NOMO-1 treated with dmso at 0.1 percent for 144 hours (cell line): Measurements from ENCODE around the gene ATP1B1.
"Not testable (repeated sequence)": the region's sequence is repeated elsewhere in the genome, so short reads cannot be mapped to it uniquely, and the experiment has no call there.

Source experiments
- DNase-seq: peaks from one replicate; lab custom pipeline; 2025; ENCODE audit not compliant: unreplicated experiment; lab: John Stamatoyannopoulos, UW

ATP1B1 gene

DNA sequence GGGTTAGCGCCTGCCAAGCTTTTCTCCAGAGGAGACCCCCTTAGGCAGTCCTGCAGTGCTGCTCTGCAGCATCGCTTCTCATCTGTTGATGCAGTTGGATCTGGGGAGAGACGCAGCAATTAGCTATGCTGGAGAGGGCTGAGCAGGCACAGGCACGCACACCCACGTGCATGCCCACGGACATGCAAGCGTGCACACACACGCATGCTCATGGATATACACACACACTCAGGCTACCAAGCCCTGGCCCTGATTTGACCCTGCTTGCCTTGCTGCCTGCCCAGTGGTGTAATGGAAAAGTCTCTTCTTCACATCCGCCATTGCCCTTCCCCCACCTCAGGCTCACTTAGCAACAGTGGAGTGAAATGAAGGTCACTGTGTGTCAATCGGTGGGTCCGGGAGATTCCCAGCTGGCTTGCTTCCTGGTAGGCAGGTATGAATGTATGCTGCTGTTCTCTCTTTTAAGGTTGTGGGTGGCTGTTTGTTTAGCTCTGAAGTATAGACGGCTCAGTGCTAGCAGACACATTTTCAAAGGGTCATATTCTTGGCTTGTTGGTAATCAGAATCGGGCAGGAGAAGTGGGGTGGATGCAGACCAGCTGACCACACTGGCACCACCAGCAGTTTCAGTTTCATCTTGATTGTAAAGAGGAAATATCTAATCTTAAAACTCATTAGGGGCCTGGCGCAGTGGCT, 9.5 kb downstream of the ATP1B1 start:
- DNase-seq, result peak; percentile 21

DNA sequence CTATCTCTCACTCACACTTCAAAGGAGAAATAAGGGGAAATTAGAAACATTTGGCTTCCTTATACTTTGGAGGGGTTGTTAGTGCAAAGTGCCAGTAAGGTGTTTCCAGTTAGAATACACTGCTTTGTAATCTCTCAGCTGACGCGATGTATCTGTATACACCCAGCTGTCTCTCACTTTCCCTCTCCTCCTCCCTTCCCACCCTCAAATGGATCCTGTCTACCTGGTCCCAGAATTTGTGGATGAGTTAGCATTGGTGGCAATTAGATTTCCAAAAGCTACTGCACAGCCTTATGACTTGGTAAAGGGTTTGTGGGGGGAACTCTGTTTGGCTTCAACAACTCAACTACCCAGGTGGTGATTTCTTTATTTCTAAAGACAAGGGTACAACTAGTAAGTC, 10.5 kb downstream of the ATP1B1 start:
- no peak for DNase-seq

DNA sequence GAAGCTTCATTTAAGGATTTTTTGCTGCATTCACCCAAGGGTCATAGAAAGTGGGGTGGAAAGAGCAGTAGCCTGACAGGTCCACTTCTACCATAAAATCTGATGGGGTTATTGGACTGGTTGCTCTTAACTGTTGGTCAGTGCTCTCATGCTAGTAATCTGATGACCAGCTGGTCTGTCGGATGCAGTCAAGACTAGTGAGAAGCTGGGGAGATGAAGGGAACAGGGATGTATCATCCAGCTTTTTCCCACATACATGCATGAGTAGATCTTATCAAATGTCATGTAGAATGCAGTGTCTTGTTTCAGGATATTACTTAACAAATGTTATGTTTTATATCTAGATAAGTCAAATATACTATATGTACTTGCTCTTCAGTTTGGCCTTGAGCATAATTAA, 11.1 kb downstream of the ATP1B1 start:
- DNase-seq, result no peak

DNA sequence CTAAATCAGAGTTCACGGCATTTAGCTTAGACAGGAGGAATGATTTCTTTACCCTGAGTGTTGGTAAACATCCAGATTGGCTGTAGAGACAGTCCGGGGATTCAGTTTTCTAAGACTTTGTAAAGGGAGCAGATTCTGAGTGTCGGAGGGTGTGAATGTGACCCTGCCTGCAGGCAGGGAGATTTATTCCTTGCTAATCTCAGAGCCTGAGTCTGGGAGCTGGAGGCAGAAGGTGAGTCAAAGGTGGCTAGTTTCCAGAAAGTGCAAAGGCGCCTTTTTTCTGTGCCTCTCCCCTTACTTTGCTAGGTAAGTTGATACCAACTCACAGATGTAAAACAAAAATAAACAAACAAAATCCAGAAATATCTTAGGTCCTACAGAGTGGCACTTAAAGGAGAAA, 11.7 kb downstream of the ATP1B1 start:
- no peak for DNase-seq

DNA sequence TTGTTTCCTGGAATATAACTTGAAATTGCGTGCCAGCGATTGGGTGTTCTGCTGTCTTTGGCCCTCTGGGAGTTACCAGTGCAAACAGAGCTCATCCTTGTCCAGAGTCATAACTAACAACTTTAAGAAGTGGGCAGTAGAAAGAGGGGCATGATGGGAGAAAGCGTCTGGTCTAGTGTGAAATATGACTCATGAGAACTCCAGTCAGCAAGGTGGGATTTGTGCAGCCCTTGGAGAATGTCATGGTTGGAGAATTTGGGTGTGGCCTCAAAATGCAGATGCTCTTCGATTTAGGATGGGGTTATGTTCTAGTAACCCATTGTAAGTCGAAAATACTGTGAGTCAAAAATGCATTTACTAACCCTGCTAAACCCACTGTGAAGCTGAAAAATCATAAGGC, 12.9 kb downstream of the ATP1B1 start:
- DNase-seq, result no peak

DNA sequence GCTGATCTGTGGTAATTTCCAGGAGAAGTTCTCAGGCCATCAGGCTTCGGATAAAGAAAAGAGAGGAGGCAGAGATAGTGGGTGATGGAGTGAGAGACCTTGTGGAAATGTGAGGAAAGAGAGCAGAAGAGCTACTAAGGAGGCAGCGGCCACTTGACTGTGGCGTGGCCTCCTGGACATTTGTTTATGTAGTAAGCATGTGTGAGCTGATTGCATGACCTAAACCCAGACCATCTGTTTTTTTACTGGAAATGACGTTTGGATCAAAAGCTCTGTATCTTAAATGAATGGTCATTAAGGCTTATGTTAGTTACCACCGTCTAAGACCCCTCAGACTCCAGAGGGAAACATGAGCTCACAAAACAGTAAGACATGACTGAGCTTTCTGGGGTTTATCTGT, 13.6 kb downstream of the ATP1B1 start:
- DNase-seq, result no peak

DNA sequence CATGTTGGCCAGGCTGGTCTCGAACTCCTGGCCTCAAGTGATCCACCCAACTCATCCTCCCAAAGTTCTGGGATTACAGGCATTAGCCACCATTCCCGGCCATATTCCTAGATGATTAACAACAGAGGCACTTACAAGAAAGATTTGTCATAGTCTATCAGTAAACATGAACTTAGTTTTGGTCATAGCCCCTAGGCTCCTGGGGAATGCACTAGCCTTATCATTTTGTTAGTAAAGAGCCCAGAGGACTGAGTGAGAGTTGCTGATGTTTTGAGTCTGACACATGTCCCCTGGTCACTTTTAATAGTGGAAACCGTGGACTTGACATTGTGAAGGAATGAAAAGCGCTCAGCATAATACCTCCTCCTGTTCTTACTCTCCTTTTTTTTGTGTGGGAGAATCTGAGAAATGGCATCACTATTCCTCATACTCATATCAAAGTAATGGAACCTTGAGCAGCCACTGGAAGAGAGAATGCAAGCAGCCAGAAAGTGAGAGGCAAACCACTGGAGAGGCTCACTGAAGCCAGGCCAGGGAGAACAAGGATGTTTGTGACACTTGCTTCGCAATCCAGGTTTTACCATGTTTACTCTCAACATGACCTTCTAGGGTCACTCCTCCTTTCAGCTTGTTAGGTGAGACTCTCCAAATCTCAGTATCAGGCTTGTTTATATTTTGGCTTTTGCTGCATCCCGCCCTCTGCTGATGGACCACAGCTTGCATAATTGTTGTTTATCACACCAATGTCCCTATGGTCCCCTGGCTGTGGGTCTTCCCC, 14.8 kb downstream of the ATP1B1 start:
- DNase-seq, result no peak

DNA sequence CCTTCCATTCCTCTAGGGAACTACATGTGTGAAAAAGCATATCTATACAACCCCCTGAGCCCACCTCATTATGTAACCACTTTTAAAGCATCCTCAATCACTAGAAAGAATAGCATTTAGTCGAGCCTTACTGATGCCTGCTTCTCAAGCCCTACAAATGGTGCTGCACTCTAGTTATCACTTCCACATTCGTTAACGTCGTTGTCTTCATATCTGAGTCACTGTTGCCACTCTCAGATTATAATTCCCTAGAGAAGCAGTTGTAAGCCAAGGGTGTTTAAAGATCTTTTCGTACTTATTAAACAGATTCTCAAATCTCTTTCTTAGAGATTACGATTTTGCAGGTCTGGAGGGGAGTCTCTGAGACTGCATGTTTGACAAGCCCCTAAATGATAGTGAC, 16.5 kb downstream of the ATP1B1 start:
- DNase-seq, result no peak

DNA sequence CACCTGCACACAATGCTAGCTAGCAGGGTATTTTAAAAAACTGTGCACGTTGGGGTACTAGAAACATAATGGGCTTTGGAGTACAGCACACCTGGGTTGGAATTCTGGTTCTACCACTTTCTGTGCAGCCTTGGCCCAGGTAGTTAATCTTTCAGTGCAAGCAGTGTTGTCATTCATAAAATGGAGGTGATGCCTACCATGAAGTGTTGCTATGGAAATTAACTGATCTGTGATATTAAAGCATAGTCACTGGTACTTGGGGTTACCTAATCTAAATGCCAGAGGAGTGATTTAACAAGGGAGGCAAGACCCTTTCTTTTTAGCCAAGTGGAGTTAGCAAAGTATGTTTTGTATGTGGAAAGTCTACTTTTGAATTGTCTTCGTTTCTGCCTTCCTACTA, 18.0 kb downstream of the ATP1B1 start:
- no peak for DNase-seq

DNA sequence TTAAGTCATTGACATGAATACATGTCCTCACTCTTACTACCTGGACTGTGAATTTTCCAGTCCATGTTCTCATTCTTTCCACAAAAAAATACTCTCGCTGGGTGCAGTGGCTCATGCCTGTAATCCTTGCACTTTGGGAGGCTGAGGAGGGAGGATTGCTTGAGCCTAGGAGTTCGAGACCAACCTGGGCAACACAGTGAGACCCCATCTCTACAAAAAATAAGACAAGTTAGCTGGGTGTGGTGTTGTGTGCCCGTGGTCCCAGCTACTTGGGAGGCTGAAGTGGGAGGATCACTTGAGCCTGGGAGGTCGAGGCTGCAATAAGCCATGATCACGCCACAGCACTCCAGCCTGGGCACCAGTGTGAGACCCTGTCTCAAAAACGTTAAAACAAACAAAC, 19.1 kb downstream of the ATP1B1 start:
- not testable (repeated sequence) for DNase-seq

DNA sequence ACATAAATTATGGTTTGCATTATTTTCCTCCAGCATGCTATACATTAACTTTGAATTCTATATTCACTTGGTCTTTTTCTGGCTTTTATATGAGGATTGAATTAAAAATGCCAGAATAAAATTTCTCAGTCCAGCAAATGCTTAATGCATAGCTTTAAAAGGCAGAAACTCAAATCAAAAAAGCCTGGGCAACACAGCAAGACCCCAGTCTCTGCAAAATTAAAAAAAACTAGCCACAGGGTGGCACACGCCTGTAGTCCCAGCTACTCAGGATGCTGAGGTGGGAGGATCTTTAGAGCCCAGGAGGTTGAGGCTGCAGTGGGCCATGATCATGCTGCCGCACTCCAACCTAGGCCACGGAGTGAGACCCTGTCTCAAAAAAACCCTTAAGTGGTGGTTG, 19.8 kb downstream of the ATP1B1 start:
- DNase-seq, result no peak

DNA sequence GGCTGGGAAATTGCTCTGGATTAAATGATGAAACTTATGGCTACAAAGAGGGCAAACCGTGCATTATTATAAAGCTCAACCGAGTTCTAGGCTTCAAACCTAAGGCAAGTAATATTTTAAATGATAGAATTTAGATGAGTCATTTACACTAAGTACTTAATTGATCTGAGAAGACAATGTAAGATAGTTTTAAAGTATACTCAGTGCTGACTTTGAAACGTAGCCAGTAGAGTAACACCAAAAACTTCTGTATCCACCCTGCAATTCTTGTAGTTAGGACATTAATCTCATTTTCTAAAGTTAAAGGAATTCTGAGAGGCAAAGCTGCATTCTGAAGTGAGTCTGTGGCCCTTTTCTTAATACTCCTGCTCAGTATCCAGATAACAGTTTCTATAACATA, 20.8 kb downstream of the ATP1B1 start:
- DNase-seq, result no peak

DNA sequence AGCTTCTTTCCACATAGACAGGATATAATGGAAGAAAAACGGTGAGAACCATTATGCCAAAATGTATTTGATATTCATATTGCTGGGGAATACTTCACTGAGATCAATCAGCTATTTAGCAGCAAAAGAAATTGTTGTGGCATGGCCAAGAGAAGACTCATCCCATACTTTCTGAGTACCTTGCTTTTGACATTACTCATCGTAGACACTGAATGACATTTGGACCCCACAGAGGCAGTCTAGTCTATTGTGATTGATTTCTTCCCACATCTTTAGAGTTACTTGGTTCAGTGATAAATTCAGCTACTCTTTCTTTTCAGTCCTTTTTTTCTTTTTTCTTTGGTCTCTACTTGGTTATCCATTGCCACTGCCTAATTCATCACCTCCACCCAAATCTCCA, 22.1 kb downstream of the ATP1B1 start:
- no peak for DNase-seq

DNA sequence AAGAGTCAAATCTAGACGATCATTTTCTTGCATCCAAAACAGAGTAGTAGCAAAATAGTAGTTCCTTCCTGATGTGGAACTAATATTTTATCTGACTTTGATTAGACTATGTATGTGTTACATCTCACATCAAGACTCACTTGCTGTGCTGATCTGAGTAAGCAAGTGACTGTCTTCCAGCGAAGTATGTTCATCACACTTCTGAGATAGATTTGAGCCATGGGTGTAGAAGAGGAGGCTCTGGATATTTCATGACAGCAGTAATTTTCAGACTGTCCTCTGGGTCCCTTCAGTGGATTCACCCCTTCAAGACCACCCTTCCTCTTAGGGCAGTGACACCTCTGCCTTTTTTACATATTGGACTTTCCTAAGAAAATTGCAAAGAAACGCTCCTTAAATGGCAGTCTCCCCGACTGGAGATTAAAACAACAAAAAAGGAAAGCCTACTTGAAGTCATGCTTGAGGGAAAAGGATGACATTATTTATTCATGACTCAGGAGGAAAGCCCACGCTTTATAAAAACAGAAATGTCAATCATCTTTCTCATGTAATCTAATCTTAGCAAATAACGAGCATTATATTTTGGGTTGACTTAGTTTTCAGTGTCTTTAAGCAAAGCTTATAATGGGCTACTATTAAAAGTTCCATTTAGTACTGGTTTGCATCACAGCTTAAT, 22.8 kb downstream of the ATP1B1 start:
- DNase-seq, result no peak

DNA sequence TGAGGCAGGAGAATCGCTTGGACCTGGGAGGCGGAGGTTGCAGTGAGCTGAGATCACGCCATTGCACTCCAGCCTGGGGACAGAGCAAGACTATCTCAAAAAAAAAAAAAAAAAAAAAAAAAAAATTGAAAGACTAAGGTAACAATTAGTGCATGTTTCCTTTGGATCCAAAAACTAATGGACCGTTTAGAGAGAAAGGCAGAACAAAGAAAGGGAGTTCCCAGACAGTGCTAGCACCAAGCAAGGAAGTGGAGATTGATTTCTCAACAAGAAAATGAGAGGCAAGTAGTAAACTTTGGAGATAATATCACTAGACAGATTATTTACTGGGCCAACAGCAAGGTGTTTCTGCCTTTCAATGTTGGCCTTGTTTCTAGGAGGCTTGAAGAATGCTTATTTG, 24.2 kb downstream of the ATP1B1 start:
- DNase-seq, result no peak

DNA sequence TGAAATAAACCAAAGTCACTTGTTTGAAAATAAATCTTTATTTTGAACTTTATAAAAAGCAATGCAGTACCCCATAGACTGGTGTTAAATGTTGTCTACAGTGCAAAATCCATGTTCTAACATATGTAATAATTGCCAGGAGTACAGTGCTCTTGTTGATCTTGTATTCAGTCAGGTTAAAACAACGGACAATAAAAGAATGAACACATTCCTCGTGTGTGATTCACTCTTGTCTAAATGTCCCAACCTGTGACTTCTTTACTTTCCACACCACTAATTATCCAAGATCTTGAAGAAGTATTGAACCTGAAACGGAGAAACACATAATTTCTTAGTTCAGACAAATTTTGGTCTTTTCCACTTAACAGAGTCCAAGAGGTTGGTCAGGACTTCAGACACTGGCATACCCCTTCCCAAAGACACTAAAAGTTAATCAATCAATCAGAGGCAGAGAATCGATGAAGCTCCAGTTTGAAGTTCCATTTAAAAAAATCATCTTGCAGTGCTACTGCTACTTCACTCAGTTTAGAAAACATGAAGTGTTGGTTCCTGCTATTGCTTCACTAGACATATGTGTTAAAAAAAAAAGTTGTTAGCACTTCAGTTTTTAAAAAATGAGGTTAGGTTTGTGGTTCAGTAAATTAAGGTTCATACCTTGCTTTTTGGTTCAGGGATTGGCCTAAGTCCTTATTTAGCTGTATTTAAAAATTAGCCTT, 26.2 kb downstream of the ATP1B1 start:
- no peak for DNase-seq

DNA sequence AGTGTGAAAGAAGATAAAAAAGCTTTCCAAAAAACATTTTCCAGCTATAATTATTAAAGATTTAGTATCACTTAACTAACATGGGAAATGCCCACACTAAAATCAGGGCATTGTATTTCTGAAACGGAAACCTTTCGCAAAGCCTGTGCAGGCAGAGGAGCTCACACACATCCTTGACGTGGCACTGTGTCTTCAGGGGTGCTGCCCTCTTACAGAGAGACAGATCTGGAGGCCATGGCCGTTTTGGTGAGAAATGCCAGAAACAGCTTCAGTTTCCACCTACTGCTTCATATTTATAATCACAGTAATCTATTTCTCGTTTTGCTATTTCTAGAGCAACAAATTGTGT, 26.7 kb downstream of the ATP1B1 start:
- no peak for DNase-seq

DNA sequence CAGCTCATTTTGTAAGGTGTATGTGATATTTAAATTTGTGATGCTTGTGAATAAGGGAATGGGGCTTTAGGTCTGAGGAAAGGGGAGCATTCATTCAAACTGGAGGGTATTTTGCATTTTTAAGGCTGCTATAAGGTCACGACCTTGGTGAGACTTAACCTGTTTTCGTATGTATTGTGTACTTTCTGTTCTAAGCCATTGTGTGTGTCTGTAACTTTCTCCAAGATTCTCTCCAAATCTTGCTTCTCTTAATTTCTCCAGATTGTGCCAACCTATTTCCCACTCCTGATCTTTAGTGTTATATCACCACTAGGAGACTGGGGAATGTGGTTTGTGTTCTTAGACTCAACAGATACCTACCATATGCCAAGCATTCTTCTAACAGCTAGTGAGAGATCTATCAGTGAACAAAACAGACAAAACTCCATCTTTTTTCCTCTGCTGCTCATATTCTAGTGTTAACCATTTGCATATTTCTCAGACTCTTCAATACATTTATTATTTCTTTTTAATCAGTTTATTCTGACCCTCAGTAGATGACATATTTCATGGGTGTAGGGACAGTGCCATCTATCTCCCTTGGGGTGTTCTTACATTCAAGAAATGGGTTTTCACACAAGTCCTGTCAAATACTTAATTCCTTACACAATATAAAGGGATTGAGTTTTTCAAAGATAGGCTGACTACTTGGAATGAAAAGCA, 27.5 kb downstream of the ATP1B1 start:
- DNase-seq, result no peak

DNA sequence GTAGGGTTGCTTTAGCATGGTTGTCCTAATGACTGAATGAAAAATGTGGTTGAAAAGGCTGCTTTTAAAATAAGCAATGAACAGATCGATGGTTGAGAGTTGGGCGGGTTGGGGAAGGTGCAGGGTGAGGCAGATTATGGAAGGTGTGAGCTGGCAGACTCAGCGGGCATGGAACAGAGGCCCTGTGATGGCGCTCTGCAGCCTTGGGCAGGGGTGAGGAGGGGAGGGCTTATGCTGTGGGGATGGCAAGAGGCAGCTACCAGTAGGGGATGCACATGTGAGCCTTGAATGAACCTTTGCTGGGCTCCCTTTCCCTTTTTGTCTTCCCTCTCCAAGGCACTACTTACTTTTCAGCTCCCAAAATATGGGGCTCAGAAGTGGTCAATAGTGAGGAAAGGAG, 30.9 kb downstream of the ATP1B1 start:
- DNase-seq, result no peak

DNA sequence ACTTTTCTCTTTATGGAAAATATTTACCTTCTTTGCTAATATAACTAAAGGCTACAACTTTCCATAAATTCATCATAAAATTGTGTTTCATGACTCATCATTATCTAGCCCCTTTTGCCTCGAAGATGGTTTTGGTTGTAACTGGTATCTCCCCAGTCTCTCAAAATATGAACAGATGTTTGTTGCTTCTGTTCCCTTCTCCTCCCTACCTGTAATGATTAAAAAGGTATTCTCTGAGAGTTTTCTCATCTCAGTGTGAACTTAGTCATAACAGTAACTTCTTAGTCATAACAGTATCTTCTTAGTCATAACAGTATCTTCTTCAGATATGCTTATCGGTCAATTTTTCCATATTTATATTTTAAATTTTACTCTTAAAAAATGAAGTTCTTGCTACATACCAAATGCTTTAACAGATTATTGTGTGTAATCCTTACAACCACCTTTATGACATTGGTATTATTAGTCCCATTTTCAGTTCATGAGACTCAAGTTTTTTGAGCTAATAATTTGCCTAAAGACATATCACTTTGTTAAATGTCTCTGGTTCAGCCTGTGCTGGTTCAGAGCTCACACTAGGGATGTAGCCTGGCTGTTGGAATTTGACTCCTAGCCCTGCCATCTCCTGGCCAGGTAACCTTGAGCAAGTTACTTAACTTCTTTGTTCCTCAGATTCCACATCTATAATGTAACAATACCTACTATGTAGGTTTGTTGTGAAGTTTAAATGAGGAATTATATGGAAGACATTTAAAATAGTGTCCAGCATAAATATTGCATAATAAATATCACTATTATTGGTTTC, 32.6 kb downstream of the ATP1B1 start:
- DNase-seq, result no peak
